HAP-1 (cell line): Measurements from ENCODE around the gene NOL8.

Source experiments
- DNase-seq, 2 experiments: peaks; one replicate each; pipeline ENCODE4 v3.0.0-alpha.2; 2016 to 2020; ENCODE audit warnings: low spot score in 2 of 2
- H3K27me3 ChIP-seq: fragments of 250-450 bp; sonication (Bioruptor Pico); 2 replicates; pipeline ENCODE4 v1.5.1; 2020; ENCODE audit warnings: low read depth, mild to moderate bottlenecking, moderate library complexity
- H3K36me3 ChIP-seq: fragments of 250-450 bp; sonication (Bioruptor Pico); replicated peaks from 2 replicates; pipeline ENCODE4 v1.5.1; 2020; ENCODE audit warnings: mild to moderate bottlenecking
- H3K4me1 ChIP-seq: fragments of 250-450 bp; sonication (Bioruptor Pico); 2 replicates; pipeline ENCODE4 v1.5.1; 2020; ENCODE audit warnings: mild to moderate bottlenecking
- H3K4me3 ChIP-seq: fragments of 250-450 bp; sonication (Bioruptor Pico); 2 replicates; pipeline ENCODE4 v1.5.1; 2020; ENCODE audit warnings: mild to moderate bottlenecking, moderate library complexity
- H3K9me3 ChIP-seq: fragments of 250-450 bp; sonication (Bioruptor Pico); 2 replicates; pipeline ENCODE4 v1.5.1; 2020; ENCODE audit warnings: mild to moderate bottlenecking, moderate library complexity
- in situ Hi-C: fragments of 300-500 bp; cut with MboI; formaldehyde crosslinking; loops from 3 replicates; pipeline ENCODE4 v1.14.3; 2020; ENCODE audit warnings: low sequenced_read_pairs, inconsistent platforms, mixed read lengths

The NOL8 gene

DNA sequence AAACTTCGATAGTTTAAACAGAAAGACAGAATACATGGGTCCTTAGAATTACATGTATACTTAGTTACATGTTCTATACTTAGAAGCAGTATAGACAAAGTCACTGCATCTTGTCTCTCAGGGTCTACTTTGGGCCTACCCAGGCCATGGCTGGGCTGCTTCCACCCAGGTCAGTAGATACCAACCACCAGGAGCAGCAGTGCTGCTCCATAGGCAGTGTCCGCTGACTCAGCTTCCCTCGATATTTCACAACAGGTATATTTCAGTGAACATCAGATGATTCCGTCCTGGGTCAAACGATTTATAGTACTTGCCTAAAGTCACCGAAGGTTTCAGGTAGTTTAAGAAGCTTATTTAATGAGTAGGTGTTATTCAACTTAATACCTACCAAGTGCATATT lies 49.6 kb downstream of the NOL8 start:
- in situ Hi-C loops = no loop called here
- no peaks in the 10 kb centered on the region for H3K4me1 ChIP-seq
- H3K27me3 ChIP-seq = no peaks in the 10 kb centered on the region
- H3K4me3 ChIP-seq = no peak overlapping the region
- peaks cover 100% of the 10 kb centered on the region for H3K36me3 ChIP-seq
- no peaks in the 10 kb centered on the region for H3K9me3 ChIP-seq
- no peak for DNase-seq

DNA sequence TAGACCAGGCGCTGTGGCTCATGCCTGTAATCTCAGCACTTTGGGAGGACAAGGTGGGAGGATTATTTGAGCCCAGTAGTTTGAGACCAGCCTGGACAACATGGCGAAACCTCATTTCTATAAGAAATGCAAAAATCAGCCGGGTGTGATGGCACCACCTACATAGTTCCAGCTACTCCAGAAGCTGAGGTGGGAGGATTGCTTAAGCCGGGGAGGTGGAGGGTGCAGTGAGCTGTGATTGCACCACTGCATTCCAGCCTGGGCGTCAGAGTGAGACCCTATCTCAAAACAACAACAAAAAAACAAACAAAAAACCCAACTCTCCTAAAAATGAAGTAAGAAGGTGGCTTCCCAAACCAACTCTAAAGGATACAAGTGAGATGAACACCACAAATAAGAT lies 54.6 kb downstream of the NOL8 start:
- no peak for DNase-seq
- H3K9me3 ChIP-seq = no peaks in the 10 kb centered on the region
- in situ Hi-C loops = no loop called here
- peaks cover 100% of the 10 kb centered on the region for H3K36me3 ChIP-seq
- H3K4me1 ChIP-seq = no peaks in the 10 kb centered on the region
- H3K27me3 ChIP-seq = no peaks in the 10 kb centered on the region
- no peak overlapping the region for H3K4me3 ChIP-seq

DNA sequence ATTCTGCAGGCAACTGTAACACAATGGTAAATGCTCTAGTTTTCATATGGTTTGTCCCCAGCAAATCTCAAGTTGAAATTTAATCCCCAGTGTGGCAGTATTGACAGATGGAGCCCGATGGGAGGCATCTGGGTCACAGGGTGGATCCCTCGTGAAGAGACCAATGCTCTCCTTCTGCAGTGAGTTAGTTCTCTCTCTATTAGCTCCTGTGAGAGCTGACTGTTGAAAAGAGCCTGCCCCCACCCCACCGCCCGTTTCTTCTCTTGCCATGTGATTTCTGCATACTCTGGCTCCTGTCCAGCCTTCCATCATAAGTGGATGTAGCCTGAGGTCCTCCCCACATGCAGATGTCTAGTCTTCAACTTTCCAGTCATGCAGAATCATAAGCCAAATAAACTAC lies 58.7 kb downstream of the NOL8 start:
- H3K4me1 ChIP-seq = no peaks in the 10 kb centered on the region
- in situ Hi-C loops = no loop called here

DNA sequence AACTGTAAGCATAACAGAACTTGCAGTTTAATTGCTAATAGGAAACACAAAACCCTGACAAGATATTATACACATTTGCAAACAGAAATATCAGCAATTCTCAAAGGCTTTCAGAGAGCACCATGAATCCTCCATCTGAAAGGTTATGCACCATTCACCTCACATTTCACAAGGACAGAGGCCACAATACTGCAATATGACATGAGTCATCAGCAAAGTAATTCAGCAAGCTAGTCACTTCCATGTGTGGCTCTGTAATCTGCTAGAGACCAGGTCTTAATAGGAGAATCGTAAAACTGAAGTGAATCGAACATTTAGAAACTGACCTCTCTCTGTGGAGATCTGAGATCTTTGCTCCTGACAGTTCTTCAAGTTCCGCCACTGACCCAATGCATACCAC lies 60.0 kb downstream of the NOL8 start:
- Histone ChIP-seq H3K36me3 (peaks cover 100% of the 10 kb centered on the region), H3K27me3 (no peaks in the 10 kb centered on the region), H3K4me3 (no peak overlapping the region), H3K9me3 (no peaks in the 10 kb centered on the region), H3K4me1 (no peaks in the 10 kb centered on the region)
- in situ Hi-C loops = no loop called here
- no peak for DNase-seq

More for the DNA sequence above, 58.7 kb downstream of the NOL8 start:
- no peak overlapping the region for H3K4me3 ChIP-seq
- peaks cover 100% of the 10 kb centered on the region for H3K36me3 ChIP-seq
- no peak for DNase-seq
- no peaks in the 10 kb centered on the region for H3K27me3 ChIP-seq
- H3K9me3 ChIP-seq = no peaks in the 10 kb centered on the region

DNA sequence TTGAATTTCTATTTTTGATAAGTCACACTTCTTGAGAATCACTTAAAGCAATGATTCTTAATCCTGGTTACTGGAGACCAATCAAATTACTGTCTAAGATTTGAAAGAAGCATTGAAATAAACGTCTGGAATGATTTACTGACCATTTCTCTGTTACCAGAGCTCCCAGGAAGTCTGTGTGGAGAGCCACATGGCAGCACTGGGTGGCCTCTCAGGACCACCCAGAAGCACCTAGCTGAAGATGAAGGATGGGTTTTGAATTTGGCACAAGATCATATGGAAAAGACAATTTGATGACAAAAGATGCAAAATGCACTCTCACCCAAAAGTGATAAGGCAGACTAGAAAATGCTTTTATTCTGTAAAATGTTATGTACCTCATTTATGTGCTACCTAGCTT lies 62.0 kb downstream of the NOL8 start:
- no peaks in the 10 kb centered on the region for H3K4me1 ChIP-seq
- peaks cover 100% of the 10 kb centered on the region for H3K36me3 ChIP-seq
- H3K4me3 ChIP-seq = no peak overlapping the region
- H3K27me3 ChIP-seq = no peaks in the 10 kb centered on the region
- DNase-seq = no peak
- H3K9me3 ChIP-seq = no peaks in the 10 kb centered on the region
- in situ Hi-C loops = no loop called here

DNA sequence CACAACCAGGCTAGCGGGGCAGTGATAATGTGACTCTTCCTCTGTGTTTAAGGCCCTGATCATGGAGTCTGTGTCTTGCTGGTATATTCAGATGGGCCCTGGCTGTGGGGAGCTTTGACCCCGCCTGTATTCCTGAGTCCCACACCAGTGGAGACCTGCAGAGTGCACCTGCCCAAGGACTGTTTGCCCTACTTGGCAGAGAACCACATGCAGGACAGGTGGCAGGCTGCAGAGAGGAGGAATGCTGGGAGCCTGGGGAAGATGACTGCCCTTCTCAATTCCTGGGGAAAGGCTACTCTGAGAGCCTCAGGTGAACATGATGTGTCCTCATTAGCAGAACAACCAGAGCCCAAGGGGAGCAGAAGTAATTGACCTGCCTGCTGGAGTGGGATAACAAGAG lies 67.8 kb downstream of the NOL8 start:
- Histone ChIP-seq H3K27me3 (no peaks in the 10 kb centered on the region), H3K4me1 (no peaks in the 10 kb centered on the region), H3K4me3 (no peak overlapping the region), H3K36me3 (peaks cover 99% of the 10 kb centered on the region), H3K9me3 (no peaks in the 10 kb centered on the region)
- DNase-seq = no peak
- in situ Hi-C loops = no loop called here

DNA sequence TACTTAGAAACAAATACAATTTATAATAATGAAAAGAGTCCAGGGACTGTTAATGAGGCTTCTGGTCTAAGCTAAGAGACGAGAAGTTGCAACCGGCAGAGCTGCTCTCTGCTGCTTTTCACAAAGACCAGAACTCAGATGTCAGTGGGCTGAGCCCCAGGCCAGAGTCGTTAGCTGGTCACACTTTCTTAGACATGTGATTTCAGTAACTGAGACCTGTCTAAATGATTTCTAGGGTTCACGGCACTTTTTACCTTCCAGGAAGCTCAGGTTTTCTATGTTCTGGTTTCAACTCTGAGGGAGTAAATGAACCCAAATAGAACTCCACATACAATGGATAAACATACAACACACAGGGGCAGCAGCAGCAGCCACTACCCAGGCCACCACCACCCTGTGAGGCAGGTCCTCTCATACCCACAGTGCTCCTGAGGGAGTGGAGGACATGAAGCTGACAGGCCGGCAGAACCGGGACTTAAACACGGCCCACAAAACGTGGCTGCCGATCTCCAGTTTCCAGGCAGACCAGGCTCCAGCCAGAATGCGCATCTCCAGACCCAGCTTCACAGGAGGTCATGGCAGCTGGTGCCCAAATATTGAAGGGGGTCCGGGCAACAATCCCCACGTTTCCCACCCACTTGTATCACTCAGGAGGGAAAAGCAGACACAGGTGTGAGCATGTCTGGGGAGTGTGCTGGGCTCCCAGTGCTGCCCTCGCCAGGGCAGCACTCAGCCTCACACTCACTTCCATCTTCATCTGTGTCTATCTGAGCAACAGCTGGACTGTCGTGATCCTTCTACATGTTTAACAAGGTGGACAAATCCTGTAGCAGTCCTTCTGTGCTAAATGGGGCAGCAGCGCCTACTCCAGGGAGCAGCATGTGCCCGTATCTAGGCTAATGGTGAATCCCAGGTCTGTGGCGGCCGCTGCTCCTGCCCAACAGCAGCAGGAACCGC lies 70.5 kb downstream of the NOL8 start:
- DNase-seq = no peak
- in situ Hi-C loops = no loop called here
- no peaks in the 10 kb centered on the region for H3K9me3 ChIP-seq
- peaks cover 99% of the 10 kb centered on the region for H3K36me3 ChIP-seq
- no peak overlapping the region for H3K4me3 ChIP-seq
- H3K27me3 ChIP-seq = no peaks in the 10 kb centered on the region
- no peaks in the 10 kb centered on the region for H3K4me1 ChIP-seq

DNA sequence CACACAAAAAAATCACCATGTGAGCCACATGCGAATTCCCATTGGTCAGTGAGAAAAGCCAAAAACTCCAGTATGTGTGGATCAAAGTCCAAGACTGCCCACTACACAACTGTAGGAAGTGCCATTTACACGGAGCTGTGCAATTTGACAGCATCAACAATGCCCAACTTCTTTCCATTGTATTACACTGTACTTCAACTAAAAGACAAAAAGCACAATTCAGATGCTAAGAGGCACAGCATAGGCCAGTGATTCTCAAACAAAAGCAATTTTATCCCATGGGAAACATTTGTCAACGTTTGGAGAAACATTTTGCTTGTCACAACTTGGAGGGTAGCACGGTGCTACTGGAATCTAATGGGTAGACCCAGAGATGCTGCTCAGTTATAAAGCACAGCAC lies 71.5 kb downstream of the NOL8 start:
- Histone ChIP-seq H3K9me3 (no peaks in the 10 kb centered on the region), H3K27me3 (no peaks in the 10 kb centered on the region), H3K36me3 (peaks cover 99% of the 10 kb centered on the region), H3K4me1 (no peaks in the 10 kb centered on the region), H3K4me3 (no peak overlapping the region)
- peak in 1 of 2 experiments; percentile 6 for DNase-seq
- in situ Hi-C loops = no loop called here

DNA sequence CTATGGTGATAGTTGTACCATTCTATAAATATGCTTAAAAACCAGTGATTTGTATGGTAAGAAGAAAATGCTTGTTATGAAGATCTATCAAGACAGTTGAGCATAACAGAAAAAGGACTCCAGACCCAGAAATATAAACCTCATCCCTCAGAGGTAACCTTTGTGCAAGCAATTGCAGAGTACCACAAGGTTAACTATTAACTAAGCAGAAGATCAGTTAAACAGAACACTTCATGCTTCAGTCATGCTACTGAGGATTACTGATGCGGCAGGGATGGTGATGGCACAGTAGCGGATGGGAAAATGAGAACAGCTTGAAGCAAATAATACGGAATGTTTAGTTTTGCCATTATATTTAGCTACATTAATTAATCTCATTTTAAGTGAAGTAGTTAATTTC lies 77.2 kb downstream of the NOL8 start:
- DNase-seq = no peak
- no peaks in the 10 kb centered on the region for H3K27me3 ChIP-seq
- H3K36me3 ChIP-seq = peaks cover 96% of the 10 kb centered on the region
- H3K9me3 ChIP-seq = no peaks in the 10 kb centered on the region; the same call in 1 of the 2 replicates
- in situ Hi-C loops = no loop called here
- H3K4me3 ChIP-seq = no peak overlapping the region
- H3K4me1 ChIP-seq = no peaks in the 10 kb centered on the region
